T47D (cell line): ENCODE measurements around the gene FGFR2.

Experiments
- DNase-seq, 2 experiments: peaks; one replicate each; pipeline versions ENCODE4 v3.0.0 to v3.0.0-alpha.2; 2011 to 2012; ENCODE audit warnings: low read depth in 1 of 2, low spot score in 1 of 2
- JUND ChIP-seq: IDR thresholded peaks from 2 replicates; pipeline ENCODE4 v1.6.1; 2012; ENCODE audit warnings: low read depth
- in situ Hi-C: cut with HindIII; loops from 2 replicates; pipeline ENCODE4 v1.10.0; 2016; ENCODE audit warnings: low sequenced_read_pairs, low pct_unique_long_range_greater_than_20kb

Gene FGFR2

DNA sequence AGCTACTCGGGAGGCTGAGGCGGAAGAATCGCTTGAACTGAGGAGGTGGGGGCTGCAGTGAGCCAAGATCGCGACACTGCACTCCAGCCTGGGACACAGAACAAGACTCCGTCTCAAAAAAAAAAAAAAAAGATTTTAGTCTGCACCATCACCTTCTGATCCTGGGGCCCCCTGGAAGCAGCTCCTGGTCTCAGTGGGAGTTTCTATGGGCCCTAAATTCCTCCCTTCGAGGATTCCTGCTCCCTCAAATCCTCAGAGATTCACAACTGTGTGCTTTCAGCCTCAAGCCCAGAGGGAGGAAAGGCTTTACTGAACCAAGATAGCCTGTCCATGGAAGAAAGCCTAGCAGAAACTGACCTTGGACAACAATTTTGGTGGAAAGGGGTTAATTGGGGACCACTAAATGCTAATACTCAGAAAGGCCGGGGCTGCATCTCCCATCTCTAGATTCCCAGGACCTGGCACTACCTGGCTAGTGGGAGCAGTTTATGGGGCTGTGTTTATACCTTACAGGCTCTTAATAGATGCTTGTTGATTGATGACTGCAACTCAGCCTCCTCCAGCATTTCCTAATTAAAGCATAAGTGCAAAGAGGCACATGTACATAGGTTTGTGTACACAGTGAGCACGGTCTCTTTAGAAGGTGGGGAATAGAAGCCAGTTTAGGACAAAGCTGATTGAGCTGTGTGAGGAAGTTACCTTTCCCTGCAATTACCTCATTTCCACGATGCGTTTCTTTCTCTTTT lies 9.2 kb upstream of the FGFR2 start:
- no peak for TF ChIP-seq JUND
- DNase-seq, result no peak
- in situ Hi-C loops, result no loop called here

DNA sequence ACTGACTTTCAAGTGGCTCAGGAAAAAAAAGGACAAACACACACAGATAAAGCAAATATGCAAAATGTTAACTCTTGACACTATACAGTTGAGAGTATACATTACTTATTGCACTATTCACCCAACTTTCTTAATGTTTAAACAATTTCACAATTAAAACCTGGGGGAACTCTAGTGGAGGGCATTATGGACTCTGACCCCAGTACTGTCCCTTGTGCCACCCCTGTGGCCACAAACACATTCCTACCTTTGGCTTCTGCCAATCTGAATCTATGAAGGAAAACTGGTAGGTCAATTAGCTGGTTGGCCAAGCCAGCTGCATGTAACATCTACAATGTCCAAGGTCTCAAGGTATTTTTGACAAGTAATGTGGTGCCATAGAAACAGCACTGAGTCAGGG lies 7.5 kb upstream of the FGFR2 start:
- in situ Hi-C loops, result no loop called here
- no peak for TF ChIP-seq JUND
- no peak for DNase-seq

DNA sequence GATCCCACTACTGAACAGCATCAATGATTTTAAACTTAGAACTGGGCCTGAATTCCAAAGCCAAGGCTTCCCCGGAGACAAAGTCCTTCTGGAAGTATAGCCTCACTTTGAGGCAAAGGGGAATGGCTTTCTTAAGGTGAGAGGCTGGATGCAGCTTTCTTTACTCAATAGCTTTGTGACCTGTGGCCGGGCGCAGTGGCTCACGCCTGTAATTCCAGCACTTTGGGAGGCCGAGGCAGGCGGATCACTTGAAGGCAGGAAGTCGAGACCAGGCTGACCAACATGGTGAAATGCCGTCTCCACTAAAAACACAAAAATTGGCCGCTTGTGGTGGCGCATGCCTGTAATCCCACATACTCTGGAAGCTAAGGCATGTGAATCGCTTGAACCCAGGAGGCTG lies 3.2 kb upstream of the FGFR2 start:
- no peak for DNase-seq
- no peak for TF ChIP-seq JUND
- in situ Hi-C loops, result no loop called here

GRCh38 chr10:121600611-121601010 lies 2.4 kb upstream of the FGFR2 start:
- in situ Hi-C loops, result no loop called here
- no peak for DNase-seq
- TF ChIP-seq JUND, result no peak

- in situ Hi-C loops, result no loop called here
- no peak for TF ChIP-seq JUND
Measured at GRCh38 chr10:121599947-121600346, 1.7 kb upstream of the FGFR2 start.

DNA sequence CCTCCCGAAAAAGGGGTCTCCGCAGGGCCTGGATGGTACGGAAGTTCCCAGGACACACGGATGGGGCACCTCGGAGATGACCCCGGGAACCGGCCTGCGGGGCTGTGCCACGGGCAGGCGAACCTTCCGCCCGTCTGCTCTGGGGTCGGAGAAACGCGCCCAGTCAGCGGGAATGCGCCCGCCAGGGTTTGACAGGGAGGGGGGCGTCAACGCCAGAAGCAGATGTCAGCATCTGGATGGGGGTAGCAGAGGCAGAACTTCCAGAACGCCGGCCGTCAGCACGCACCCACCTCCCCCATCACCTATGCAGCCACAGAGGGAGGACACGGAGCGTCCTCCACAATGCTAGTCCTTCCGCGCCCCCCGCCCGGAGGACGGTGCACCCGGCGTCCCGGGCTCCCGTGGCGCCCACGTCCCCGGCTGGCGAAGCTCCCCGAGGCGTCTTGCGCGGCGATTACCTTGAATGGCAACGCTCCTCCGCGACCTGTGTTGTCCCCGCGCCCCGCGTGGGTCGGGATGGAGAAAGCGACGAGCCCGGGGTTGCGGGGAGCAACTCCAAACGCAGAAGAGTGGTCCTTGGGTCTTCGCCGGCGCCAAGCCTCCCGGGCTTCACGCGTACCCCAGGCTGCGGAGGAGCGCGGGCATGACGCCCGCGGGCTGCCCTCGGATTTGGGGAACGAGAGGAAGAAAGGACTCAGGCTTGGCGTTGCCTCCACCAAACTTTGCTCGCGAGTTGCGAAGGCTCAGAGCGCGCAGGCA lies 561 bp downstream of the FGFR2 start:
- no peak for TF ChIP-seq JUND
- peak; percentile 23 to 26 for DNase-seq
- in situ Hi-C loops, result no loop called here

More at GRCh38 chr10:121599947-121600346, 1.7 kb upstream of the FGFR2 start:
- no peak for DNase-seq

GRCh38 chr10:121596689-121597503 lies 1.3 kb downstream of the FGFR2 start:
- in situ Hi-C loops, result no loop called here
- peak; percentile 26 to 42 for DNase-seq
- TF ChIP-seq JUND, result no peak

- in situ Hi-C loops, result no loop called here
Measured at GRCh38 chr10:121595806-121596688, 2.2 kb downstream of the FGFR2 start.

DNA sequence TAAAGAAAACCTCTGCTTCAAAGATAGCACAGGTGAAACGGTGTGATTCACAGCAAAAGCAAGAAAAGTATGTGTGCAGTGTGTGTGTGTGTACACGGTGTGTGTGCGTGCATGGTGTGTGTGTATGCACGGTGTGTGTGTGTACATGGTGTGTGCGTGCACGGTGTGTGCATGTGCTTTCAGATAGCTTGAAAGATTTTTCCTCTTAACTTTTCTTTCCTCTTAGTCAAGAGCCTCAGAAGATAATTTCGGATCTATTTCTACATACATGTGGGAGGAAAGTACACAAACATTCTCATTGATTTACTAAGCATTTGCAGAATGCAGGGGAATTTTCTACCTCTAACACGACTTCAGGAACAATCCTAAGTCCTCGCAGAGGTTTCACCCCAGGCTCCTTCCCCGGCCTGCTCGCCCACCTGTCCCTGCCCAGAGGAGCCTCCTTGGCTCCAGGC lies 2.9 kb downstream of the FGFR2 start:
- in situ Hi-C loops, result no loop called here

More at GRCh38 chr10:121595806-121596688, 2.2 kb downstream of the FGFR2 start:
- DNase-seq, result peak; percentile 30 to 31
- TF ChIP-seq JUND, result no peak

GRCh38 chr10:121594623-121595350 lies 3.5 kb downstream of the FGFR2 start:
- no peak for DNase-seq
- in situ Hi-C loops, result no loop called here
- TF ChIP-seq JUND, result no peak

More for the DNA sequence above, 2.9 kb downstream of the FGFR2 start:
- no peak for DNase-seq
- no peak for TF ChIP-seq JUND

DNA sequence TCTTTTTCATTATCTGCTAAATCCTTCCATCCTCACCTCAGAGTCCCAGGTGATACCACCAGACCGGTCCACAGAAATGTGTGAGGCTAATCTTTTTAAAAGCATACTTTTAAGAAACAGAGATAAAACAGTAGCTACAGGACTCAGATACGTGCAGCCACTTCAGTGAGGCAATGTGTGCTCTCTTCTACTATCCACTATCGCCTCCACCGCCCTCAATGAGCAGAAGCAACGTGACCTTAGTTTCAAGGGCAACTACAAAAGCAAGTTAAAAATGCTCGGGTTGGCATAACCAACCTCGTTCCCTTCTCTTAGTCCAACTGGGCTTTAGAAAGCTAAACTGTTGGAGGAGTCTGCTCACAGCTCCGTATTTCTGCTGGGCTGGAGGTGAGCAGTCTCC lies 4.2 kb downstream of the FGFR2 start:
- TF ChIP-seq JUND, result no peak
- DNase-seq, result no peak
- in situ Hi-C loops, result no loop called here
